ENCODE results near the gene NOCT.

DNA sequence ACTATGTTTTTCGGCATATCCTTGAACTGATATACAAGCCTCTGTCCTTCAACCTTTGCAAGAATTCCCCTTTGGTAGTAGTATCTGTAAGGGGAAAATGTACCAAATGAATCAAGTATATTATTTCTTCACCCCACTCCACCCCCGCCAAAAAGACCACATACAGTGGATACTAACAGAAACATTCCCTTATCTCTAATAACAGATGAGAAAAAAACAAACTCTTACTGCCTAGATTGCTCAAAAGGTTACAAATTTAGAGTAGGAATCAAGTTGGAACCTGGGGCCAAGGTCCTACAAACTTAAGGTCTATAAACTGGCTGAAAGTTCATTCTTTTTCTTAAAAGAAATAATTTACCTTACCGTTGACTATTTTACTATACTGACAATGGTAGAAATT lies 45.0 kb downstream of the NOCT start:
- TF ChIP-seq MYC (IDR thresholded peaks at IDR 0.05; ENCODE audit: borderline replicate concordance, low read length) = no peak
- TF ChIP-seq, protein P1, sequence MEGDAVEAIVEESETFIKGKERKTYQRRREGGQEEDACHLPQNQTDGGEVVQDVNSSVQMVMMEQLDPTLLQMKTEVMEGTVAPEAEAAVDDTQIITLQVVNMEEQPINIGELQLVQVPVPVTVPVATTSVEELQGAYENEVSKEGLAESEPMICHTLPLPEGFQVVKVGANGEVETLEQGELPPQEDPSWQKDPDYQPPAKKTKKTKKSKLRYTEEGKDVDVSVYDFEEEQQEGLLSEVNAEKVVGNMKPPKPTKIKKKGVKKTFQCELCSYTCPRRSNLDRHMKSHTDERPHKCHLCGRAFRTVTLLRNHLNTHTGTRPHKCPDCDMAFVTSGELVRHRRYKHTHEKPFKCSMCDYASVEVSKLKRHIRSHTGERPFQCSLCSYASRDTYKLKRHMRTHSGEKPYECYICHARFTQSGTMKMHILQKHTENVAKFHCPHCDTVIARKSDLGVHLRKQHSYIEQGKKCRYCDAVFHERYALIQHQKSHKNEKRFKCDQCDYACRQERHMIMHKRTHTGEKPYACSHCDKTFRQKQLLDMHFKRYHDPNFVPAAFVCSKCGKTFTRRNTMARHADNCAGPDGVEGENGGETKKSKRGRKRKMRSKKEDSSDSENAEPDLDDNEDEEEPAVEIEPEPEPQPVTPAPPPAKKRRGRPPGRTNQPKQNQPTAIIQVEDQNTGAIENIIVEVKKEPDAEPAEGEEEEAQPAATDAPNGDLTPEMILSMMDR (IDR thresholded peaks at IDR 0.05) = no peak
- TF ChIP-seq EP300 (IDR thresholded peaks at IDR 0.05) = no peak

Data from A549 (cell line).